ENCODE results near the gene FRS3. TPM values are rescaled to one million over a fixed set of nuclear protein-coding genes. Genes with fewer than 3 reads are reported as not detected.

FRS3 gene
- total RNA-seq, 1 experiment from 2014 or later = 3.0 TPM

- no TSS peak for BruUV-seq (replicated peaks)
- ChIA-PET POLR2A (interaction anchor here (0.6 kb wide), 1 partner anchor 274 kb away, joined by 7 read pairs; no protein-coding TSS in a partner anchor), CTCF (interaction anchor here (0.6 to 0.7 kb wide), 5 partner anchors 38 to 450 kb away, joined by 3 to 4 read pairs (median 3); no protein-coding TSS in a partner anchor)
- Histone ChIP-seq H3K27me3 (ENCODE audit: control insufficient read depth, insufficient read depth, low read length) (no peaks in the 10 kb centered on the region), H3K4me3 (ENCODE audit: low read depth in 2 of 2, low read length in 2 of 2) (peak overlapping the region; percentile 68 to 78), H3K36me3 (ENCODE audit: control insufficient read depth, insufficient read depth, low read length) (peaks cover 2% of the 10 kb centered on the region; the same call in 1 of the 2 replicates), H3K4me1 (ENCODE audit: control insufficient read depth, insufficient read depth, low read length) (peaks cover 5% of the 10 kb centered on the region), H3K27ac (ENCODE audit: low read length) (peak overlapping the region; percentile 74; the same call in 1 of the 2 replicates), H3K9me3 (ENCODE audit: control insufficient read depth, insufficient read depth, low read depth, low read length) (no peaks in the 10 kb centered on the region)
- TF ChIP-seq SIN3A (IDR thresholded peaks at IDR 0.05; ENCODE audit: borderline replicate concordance, insufficient read depth, low read depth, low read length) (no peak), CTCF (IDR thresholded peaks at IDR 0.05) (no peak), REST (IDR thresholded peaks at IDR 0.05; ENCODE audit: insufficient read depth in 1 of 2, low read depth in 2 of 2, low read length in 1 of 2) (no peak), TCF7L2 (IDR thresholded peaks at IDR 0.05; ENCODE audit: low read depth, low read length) (no peak), POLR2AphosphoS5 (IDR thresholded peaks at IDR 0.05; ENCODE audit: low read depth, low read length) (no peak)
- ATAC-seq = peak; percentile 24
- no peak for DNase-seq (ENCODE audit: low read depth, low spot score)
- in situ Hi-C loops (cut with HindIII; ENCODE audit: low pct_unique_long_range_greater_than_20kb, low sequenced_read_pairs) = no loop called here
- intact Hi-C loops (cut with micrococcal nuclease; ENCODE audit: unreplicated experiment) = loop anchor here (5.0 kb wide), 1 partner anchor 177 kb away; no protein-coding TSS in a partner anchor
These were observed 364 bp downstream of the FRS3 start for GRCh38 chr6:41779336-41779735.

- intact Hi-C loops (cut with micrococcal nuclease; ENCODE audit: unreplicated experiment) (loop anchor here (5.0 kb wide), 1 partner anchor 177 kb away; no protein-coding TSS in a partner anchor), in situ Hi-C loops (cut with HindIII; ENCODE audit: low pct_unique_long_range_greater_than_20kb, low sequenced_read_pairs) (no loop called here)
- Histone ChIP-seq H3K36me3 (ENCODE audit: control insufficient read depth, insufficient read depth, low read length) (peaks cover 2% of the 10 kb centered on the region; the same call in 1 of the 2 replicates), H3K9me3 (ENCODE audit: control insufficient read depth, insufficient read depth, low read depth, low read length) (no peaks in the 10 kb centered on the region), H3K4me3 (ENCODE audit: low read depth in 2 of 2, low read length in 2 of 2) (peak overlapping the region; percentile 68 to 78), H3K27me3 (ENCODE audit: control insufficient read depth, insufficient read depth, low read length) (no peaks in the 10 kb centered on the region), H3K27ac (ENCODE audit: low read length) (peak overlapping the region; percentile 74; the same call in 1 of the 2 replicates), H3K4me1 (ENCODE audit: control insufficient read depth, insufficient read depth, low read length) (peaks cover 5% of the 10 kb centered on the region)
- BruUV-seq (replicated peaks) = no TSS peak
- ChIA-PET CTCF (no interaction called here), POLR2A (no interaction called here)
- TF ChIP-seq REST (IDR thresholded peaks at IDR 0.05; ENCODE audit: insufficient read depth in 1 of 2, low read depth in 2 of 2, low read length in 1 of 2) = no peak
- TF ChIP-seq TCF7L2 (IDR thresholded peaks at IDR 0.05; ENCODE audit: low read depth, low read length) = no peak
- TF ChIP-seq SIN3A (IDR thresholded peaks at IDR 0.05; ENCODE audit: borderline replicate concordance, insufficient read depth, low read depth, low read length) = no peak
- TF ChIP-seq POLR2AphosphoS5 (IDR thresholded peaks at IDR 0.05; ENCODE audit: low read depth, low read length) = no peak
- no peak for TF ChIP-seq CTCF (IDR thresholded peaks at IDR 0.05)
- ATAC-seq (no peak), DNase-seq (ENCODE audit: low read depth, low spot score) (no peak)
These were observed 805 bp downstream of the FRS3 start for GRCh38 chr6:41778895-41779294.
